Peyer's patch (tissue), 4 donors: Measurements from ENCODE around the gene WHAMM. TPM values are rescaled to one million over a fixed set of nuclear protein-coding genes. Genes with fewer than 3 reads are reported as not detected.
"Not testable (repeated sequence)": the region's sequence is repeated elsewhere in the genome, so short reads cannot be mapped to it uniquely, and the experiment has no call there.

ENCODE experiments used
- DNase-seq, 3 donors: peaks; one replicate each; pipeline ENCODE4 v3.0.0-alpha.2; 2017 to 2019
- H3K27ac ChIP-seq, 4 donors: fragments of 200-600 bp; sonication (generic); one replicate each; pipeline ENCODE4 v1.5.1; 2016 to 2019
- H3K27me3 ChIP-seq, 2 donors: fragments of 200-600 bp; sonication (generic); one replicate each; pipeline ENCODE4 v1.5.1; 2019
- H3K36me3 ChIP-seq, 3 donors: fragments of 200-600 bp; sonication (generic); one replicate each; pipeline ENCODE4 v1.5.1; 2016 to 2019
- H3K4me1 ChIP-seq, 4 donors: fragments of 200-600 bp; sonication (generic); one replicate each; pipeline ENCODE4 v1.5.1; 2016 to 2019
- H3K4me3 ChIP-seq, 4 donors: fragments of 200-600 bp; sonication (generic); 1 replicate in 3 of 4; 2 replicates in 1 of 4; pipeline ENCODE4 v1.5.1; 2016 to 2019; ENCODE audit warnings: mild to moderate bottlenecking in 1 of 4
- H3K9me3 ChIP-seq, 4 donors: fragments of 200-600 bp; sonication (generic); one replicate each; pipeline ENCODE4 v1.5.1; 2016 to 2019; ENCODE audit warnings: mild to moderate bottlenecking in 1 of 4
- POLR2A ChIP-seq, 2 donors: fragments of 450-650 bp; IDR thresholded peaks; one replicate each; pipeline ENCODE4 v1.5.1; 2017; ENCODE audit warnings: antibody characterized with exemption in 2 of 2, mild to moderate bottlenecking in 2 of 2, moderate library complexity in 2 of 2
- total RNA-seq, 4 donors: library from RNA; depleted of rRNA; stranded (reverse); fragments of >200 nt; gene quantifications; one replicate each; pipeline ENCODE4 v1.1.0, GENCODE V29; 2016
- TF ChIP-seq, protein P1 (sequence below), 6 experiments: fragments of 450-650 bp in 4 of 6; fragments of 200-600 bp in 2 of 6; sonication (generic) in 1 of 6; IDR thresholded peaks; one replicate each; pipeline ENCODE4 v1.5.1; 2017 to 2019; ENCODE audit warnings: antibody characterized with exemption in 6 of 6, mild to moderate bottlenecking in 3 of 6, moderate library complexity in 1 of 6

Gene WHAMM, protein sequence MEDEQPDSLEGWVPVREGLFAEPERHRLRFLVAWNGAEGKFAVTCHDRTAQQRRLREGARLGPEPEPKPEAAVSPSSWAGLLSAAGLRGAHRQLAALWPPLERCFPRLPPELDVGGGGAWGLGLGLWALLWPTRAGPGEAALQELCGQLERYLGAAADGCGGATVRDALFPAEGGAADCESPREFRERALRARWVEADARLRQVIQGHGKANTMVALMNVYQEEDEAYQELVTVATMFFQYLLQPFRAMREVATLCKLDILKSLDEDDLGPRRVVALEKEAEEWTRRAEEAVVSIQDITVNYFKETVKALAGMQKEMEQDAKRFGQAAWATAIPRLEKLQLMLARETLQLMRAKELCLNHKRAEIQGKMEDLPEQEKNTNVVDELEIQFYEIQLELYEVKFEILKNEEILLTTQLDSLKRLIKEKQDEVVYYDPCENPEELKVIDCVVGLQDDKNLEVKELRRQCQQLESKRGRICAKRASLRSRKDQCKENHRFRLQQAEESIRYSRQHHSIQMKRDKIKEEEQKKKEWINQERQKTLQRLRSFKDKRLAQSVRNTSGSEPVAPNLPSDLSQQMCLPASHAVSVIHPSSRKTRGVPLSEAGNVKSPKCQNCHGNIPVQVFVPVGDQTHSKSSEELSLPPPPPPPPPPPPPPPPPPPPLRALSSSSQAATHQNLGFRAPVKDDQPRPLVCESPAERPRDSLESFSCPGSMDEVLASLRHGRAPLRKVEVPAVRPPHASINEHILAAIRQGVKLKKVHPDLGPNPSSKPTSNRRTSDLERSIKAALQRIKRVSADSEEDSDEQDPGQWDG
- 10 to 100 TPM in 3 of 4 donors, 1 to 10 TPM in 1; 8.6 to 16.0 (median 13.2) TPM for total RNA-seq

DNA sequence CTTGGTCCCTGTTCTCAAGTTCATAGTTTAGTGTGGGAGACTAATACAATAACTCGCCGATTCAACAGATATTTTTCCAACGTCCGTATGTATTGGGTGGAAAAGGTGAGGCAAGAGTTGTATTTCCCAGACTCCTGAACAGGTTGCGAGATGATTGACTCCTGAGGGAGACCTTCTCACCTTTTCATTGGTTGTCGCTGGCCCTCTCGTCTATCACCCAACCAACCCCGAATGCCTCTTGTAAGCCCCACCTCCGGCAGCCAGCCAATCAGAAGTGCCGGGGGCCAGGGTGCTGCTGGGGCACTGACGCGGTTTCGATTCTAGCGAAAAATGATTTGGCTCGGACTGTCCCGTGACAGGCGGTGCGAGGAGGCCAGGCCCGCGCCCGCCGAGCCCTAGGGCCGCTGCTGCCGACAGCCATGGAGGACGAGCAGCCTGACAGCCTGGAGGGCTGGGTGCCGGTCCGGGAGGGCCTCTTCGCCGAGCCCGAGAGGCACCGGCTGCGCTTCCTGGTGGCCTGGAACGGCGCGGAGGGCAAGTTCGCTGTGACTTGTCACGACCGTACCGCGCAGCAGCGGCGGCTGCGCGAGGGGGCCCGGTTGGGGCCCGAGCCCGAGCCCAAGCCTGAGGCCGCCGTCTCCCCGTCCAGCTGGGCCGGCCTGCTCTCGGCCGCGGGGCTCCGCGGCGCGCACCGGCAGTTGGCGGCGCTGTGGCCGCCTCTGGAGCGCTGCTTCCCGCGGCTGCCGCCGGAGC lies at the start of gene WHAMM:
Gene WHAMM (plus strand): TSS at position 321 of the 753 bp plus-strand sequence. CDS start 99 bp downstream, at position 420.
- TF ChIP-seq, protein P1, sequence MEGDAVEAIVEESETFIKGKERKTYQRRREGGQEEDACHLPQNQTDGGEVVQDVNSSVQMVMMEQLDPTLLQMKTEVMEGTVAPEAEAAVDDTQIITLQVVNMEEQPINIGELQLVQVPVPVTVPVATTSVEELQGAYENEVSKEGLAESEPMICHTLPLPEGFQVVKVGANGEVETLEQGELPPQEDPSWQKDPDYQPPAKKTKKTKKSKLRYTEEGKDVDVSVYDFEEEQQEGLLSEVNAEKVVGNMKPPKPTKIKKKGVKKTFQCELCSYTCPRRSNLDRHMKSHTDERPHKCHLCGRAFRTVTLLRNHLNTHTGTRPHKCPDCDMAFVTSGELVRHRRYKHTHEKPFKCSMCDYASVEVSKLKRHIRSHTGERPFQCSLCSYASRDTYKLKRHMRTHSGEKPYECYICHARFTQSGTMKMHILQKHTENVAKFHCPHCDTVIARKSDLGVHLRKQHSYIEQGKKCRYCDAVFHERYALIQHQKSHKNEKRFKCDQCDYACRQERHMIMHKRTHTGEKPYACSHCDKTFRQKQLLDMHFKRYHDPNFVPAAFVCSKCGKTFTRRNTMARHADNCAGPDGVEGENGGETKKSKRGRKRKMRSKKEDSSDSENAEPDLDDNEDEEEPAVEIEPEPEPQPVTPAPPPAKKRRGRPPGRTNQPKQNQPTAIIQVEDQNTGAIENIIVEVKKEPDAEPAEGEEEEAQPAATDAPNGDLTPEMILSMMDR (IDR thresholded peaks at IDR 0.05), result peak in 1 of 6 experiments; percentile 7
- peak; percentile 94 to 97 for TF ChIP-seq POLR2A (IDR thresholded peaks at IDR 0.05)

DNA sequence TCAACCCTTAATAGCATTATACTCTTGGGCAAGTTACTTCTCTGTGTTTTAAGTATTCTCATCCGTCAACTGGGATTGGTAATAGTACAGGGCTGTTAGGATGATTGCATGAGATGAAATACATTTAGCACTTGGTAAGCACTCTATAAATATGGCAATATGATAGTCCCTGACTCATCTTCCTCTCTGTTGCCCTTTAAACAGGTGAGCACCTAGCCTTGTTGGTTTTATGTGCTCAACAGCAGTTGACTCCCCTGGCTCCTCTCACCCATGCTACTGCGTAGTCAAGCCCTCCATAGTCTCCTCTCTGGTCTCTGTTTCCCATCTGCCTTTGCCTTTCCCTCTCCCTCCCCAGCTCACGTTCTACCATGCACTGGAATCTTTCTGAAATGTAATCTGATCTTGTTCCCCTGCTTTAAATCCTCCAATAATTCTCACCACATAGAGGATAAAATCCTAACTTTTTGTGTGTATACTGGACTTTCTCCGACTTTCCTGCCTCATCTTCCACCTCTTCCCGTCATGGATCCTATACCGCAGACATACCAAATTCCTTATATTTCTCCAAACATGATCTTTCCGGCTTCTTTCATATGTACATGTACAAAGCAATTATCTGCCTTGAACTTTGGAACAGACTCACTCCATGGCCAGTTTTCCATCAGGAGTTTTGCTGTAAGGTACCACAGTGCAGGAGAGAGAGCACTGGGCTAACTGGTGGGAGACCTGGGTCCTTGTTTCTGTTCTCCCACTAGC lies 45.9 kb upstream of the WHAMM start:
- no peak for DNase-seq
- H3K36me3 ChIP-seq, result peaks cover 0 to 14% (median 0%) of the 10 kb centered on the region in 3 donors
- H3K27ac ChIP-seq, result no peak overlapping the region
- no peaks in the 10 kb centered on the region for H3K4me1 ChIP-seq
- H3K9me3 ChIP-seq, result no peaks in the 10 kb centered on the region
- TF ChIP-seq, protein P1 (IDR thresholded peaks at IDR 0.05), result no peak
- TF ChIP-seq POLR2A (IDR thresholded peaks at IDR 0.05), result no peak
- H3K4me3 ChIP-seq, result no peak overlapping the region
- no peaks in the 10 kb centered on the region for H3K27me3 ChIP-seq

More for the DNA sequence above, at the start of gene WHAMM:
- Histone ChIP-seq H3K27me3 (no peaks in the 10 kb centered on the region), H3K4me3 (peak within 1 kb of the TSS; percentile 88 to 95 (median 92)), H3K9me3 (no peaks in the 10 kb centered on the region), H3K36me3 (peaks cover 0 to 9% (median 0%) of the 10 kb centered on the region in 3 donors), H3K27ac (peak within 1 kb of the TSS; percentile 97 to 99 (median 99)), H3K4me1 (peaks cover 0 to 21% (median 5%) of the 10 kb centered on the region in 4 donors)
- peak; percentile 98 to 99 (median 99) for DNase-seq

DNA sequence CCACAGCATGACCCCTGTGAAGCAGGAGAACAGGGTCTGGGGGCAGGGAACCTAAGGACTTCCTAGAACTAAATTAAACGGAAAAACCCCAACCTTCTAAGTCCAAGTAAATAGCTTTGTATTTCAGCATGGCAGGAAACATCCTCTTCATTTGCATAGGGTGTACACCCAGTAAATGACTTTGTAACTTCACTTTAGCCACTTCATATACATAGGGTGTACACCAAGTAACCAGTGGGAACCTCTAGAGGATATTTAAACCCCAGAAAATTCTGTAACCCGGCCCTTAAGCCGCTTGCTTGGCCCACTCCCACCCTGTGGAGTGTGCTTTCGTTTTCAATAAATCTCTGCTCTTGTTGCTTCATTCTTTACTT lies 45.3 kb upstream of the WHAMM start:
- TF ChIP-seq, protein P1 (IDR thresholded peaks at IDR 0.05), result no peak
- TF ChIP-seq POLR2A (IDR thresholded peaks at IDR 0.05), result no peak
- Histone ChIP-seq H3K36me3 (peaks cover 0 to 9% (median 0%) of the 10 kb centered on the region in 3 donors), H3K4me1 (no peaks in the 10 kb centered on the region), H3K27ac (no peak overlapping the region), H3K9me3 (no peaks in the 10 kb centered on the region), H3K4me3 (no peak overlapping the region), H3K27me3 (no peaks in the 10 kb centered on the region)
- DNase-seq, result no peak

DNA sequence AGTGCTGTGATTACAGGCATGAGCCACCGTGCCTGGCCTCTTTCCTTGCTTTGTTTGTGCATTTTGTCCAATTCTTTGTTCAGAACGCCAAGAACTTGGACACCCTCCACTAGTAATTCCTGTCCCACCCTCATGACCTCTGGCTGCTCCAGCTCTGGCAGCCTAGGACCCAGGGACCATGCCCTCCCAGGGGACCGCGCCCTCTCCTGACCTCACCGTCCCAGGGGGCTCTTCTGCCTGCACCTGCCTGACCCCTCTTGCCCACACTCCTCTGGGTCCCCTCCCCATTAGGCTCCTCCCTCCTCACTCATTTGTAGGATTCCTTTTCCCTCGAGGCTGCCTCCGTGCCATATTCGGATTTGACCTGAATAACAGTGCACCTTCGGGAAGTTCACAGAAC lies 44.7 kb upstream of the WHAMM start:
- no peaks in the 10 kb centered on the region for H3K4me1 ChIP-seq
- TF ChIP-seq, protein P1 (IDR thresholded peaks at IDR 0.05), result no peak
- TF ChIP-seq POLR2A (IDR thresholded peaks at IDR 0.05), result no peak

DNA sequence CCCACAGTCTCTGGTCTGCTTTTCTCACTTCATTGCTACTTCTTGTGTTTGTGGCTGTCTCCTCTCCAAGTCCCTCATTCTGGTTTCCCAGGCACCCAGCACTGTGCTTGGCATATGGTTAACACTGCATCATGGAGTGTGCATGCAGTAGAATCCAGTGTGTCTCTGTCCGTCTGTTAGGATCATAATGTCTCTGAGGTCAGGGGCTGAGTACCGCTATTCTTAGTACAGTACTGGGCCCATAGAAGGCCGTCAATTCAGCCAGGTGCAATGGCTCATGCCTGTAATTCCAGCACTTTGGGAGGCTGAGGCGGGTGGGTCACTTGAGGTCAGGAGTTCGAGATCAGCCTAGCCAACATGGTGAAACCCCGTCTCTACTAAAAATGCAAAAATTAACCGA lies 43.2 kb upstream of the WHAMM start:
- not testable (repeated sequence) for H3K4me1 ChIP-seq, H3K27me3 ChIP-seq, DNase-seq, H3K27ac ChIP-seq, H3K36me3 ChIP-seq, H3K4me3 ChIP-seq, H3K9me3 ChIP-seq

More for the DNA sequence above, 44.7 kb upstream of the WHAMM start:
- Histone ChIP-seq H3K36me3 (peaks cover 0 to 8% (median 0%) of the 10 kb centered on the region in 3 donors), H3K27me3 (no peaks in the 10 kb centered on the region), H3K27ac (no peak overlapping the region), H3K4me3 (no peak overlapping the region), H3K9me3 (no peaks in the 10 kb centered on the region)
- DNase-seq, result no peak
